Gastrocnemius medialis (tissue), 4 donors: ENCODE data around the gene BMERB1.

Source experiments
- POLR2A ChIP-seq, 2 donors: fragments of 450-650 bp; IDR thresholded peaks; one replicate each; pipeline ENCODE4 v1.6.1; 2017; ENCODE audit warnings: antibody characterized with exemption in 2 of 2, mild to moderate bottlenecking in 2 of 2, moderate library complexity in 2 of 2
- TF ChIP-seq, protein P1 (sequence below), 5 experiments: fragments of 450-650 bp in 3 of 5; fragments of 200-600 bp in 2 of 5; sonication (generic) in 2 of 5; IDR thresholded peaks in 4 of 5; conservative IDR thresholded peaks in 1 of 5; 1 replicate in 4 of 5; 2 replicates in 1 of 5; pipeline ENCODE4 v1.5.1; 2016 to 2019; ENCODE audit warnings: antibody characterized with exemption in 5 of 5, mild to moderate bottlenecking in 3 of 5, moderate library complexity in 3 of 5

DNA sequence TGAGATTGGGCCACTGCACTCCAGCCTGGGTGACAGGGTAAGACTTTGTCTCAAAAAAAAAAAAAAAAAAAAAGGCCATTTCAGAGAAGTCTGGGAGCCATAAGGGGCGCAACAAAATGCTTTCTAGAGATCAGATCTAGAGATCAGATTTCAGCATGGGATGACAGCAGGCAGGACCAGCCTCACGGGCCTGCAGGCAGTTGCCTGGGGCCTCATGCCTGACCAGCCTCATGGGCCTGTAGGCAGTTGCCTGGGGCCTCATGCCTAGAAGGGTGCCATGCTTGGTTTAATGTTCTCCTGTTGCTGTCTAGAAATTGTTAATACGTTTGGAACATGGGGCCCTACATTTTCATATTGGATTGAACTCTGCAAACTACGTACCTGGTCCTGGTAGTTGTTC lies 149.1 kb downstream of the BMERB1 start:
- TF ChIP-seq, protein P1, sequence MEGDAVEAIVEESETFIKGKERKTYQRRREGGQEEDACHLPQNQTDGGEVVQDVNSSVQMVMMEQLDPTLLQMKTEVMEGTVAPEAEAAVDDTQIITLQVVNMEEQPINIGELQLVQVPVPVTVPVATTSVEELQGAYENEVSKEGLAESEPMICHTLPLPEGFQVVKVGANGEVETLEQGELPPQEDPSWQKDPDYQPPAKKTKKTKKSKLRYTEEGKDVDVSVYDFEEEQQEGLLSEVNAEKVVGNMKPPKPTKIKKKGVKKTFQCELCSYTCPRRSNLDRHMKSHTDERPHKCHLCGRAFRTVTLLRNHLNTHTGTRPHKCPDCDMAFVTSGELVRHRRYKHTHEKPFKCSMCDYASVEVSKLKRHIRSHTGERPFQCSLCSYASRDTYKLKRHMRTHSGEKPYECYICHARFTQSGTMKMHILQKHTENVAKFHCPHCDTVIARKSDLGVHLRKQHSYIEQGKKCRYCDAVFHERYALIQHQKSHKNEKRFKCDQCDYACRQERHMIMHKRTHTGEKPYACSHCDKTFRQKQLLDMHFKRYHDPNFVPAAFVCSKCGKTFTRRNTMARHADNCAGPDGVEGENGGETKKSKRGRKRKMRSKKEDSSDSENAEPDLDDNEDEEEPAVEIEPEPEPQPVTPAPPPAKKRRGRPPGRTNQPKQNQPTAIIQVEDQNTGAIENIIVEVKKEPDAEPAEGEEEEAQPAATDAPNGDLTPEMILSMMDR (IDR thresholded peaks at IDR 0.05 in 4 of 5, conservative IDR thresholded peaks at IDR 0.05 in 1 of 5): no peak
- TF ChIP-seq POLR2A (IDR thresholded peaks at IDR 0.05): no peak
